Colonic mucosa (tissue), 4 donors: ENCODE results near the gene PTPRN2. TPM values are rescaled to one million over a fixed set of nuclear protein-coding genes. Genes with fewer than 3 reads are reported as not detected.

Experiments
- DNase-seq: peaks from one replicate; pipeline ENCODE4 v3.0.0-alpha.2; 2020
- H3K27ac ChIP-seq: fragments of 200-600 bp; one replicate; pipeline ENCODE4 v1.8.0; 2021
- H3K27me3 ChIP-seq: fragments of 200-600 bp; one replicate; pipeline ENCODE4 v1.8.0; 2021
- H3K36me3 ChIP-seq: fragments of 200-600 bp; one replicate; pipeline ENCODE4 v1.8.0; 2021
- H3K4me1 ChIP-seq: fragments of 200-600 bp; one replicate; pipeline ENCODE4 v1.8.0; 2021; ENCODE audit warnings: mild to moderate bottlenecking
- H3K4me3 ChIP-seq: fragments of 200-600 bp; one replicate; pipeline ENCODE4 v1.8.0; 2021
- H3K9ac ChIP-seq, 2 donors: one replicate each; pipeline ENCODE4 v1.7.0; 2013; ENCODE audit warnings: control low read depth in 2 of 2, low read depth in 2 of 2, low read length in 2 of 2
- H3K9me3 ChIP-seq: fragments of 200-600 bp; one replicate; pipeline ENCODE4 v1.8.0; 2021
- intact Hi-C: fragments of 100-400 bp; cut with DNase I; formaldehyde crosslinking; loops from one replicate; pipeline ENCODE4 v1.14.1; 2022
- total RNA-seq, 2 donors: library from RNA; stranded (reverse); fragmentation: NEBNext Ultra II Directional in 1 of 2; extraction: Animal tissue kit (Norgen Biotek cat#: 25700) in 1 of 2; gene quantifications; one replicate each; pipeline ENCODE4 v1.2.1, GENCODE V29; 2021
- TF ChIP-seq, protein P1 (sequence below): fragments of 200-600 bp; IDR thresholded peaks from one replicate; pipeline ENCODE4 v1.8.0; 2022; ENCODE audit warnings: antibody characterized with exemption, mild to moderate bottlenecking
- donor health status: healthy.
- donor health status: DM: no; HTN: no; CAD: no.
- donor health status: DM: no; HTN: no; CAD: no.

Gene PTPRN2
- total RNA-seq, 2 donors from 2014 or later = 14.7 to 21.6 TPM

DNA sequence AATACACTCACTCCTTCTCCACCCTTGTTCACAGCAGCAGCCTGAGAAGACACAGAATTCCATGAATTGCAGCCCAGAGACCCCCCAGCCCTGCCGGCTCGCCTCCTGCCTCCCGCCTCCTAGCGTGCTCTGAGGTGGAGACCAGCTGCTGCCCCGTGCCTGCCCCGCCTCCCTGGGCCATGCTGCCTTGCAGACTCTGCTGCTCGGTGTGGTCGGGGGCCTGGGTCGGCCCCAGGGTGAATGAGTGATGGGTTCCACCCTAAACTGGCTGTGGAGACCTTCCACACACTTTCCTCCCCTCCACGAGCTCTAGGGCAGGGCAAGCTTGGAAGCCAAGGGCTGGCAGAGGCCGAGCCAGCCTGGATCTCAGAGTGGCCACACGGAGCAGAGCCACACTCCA lies 771.5 kb downstream of the PTPRN2 start:
- no peak for DNase-seq
- no peaks in the 10 kb centered on the region for H3K9me3 ChIP-seq
- H3K27me3 ChIP-seq = no peaks in the 10 kb centered on the region
- TF ChIP-seq, protein P1, sequence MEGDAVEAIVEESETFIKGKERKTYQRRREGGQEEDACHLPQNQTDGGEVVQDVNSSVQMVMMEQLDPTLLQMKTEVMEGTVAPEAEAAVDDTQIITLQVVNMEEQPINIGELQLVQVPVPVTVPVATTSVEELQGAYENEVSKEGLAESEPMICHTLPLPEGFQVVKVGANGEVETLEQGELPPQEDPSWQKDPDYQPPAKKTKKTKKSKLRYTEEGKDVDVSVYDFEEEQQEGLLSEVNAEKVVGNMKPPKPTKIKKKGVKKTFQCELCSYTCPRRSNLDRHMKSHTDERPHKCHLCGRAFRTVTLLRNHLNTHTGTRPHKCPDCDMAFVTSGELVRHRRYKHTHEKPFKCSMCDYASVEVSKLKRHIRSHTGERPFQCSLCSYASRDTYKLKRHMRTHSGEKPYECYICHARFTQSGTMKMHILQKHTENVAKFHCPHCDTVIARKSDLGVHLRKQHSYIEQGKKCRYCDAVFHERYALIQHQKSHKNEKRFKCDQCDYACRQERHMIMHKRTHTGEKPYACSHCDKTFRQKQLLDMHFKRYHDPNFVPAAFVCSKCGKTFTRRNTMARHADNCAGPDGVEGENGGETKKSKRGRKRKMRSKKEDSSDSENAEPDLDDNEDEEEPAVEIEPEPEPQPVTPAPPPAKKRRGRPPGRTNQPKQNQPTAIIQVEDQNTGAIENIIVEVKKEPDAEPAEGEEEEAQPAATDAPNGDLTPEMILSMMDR = no peak
- H3K4me3 ChIP-seq = no peak overlapping the region
- H3K9ac ChIP-seq = no peak overlapping the region
- intact Hi-C loops = no loop called here
- no peaks in the 10 kb centered on the region for H3K36me3 ChIP-seq
- no peak overlapping the region for H3K27ac ChIP-seq
- H3K4me1 ChIP-seq = no peaks in the 10 kb centered on the region

DNA sequence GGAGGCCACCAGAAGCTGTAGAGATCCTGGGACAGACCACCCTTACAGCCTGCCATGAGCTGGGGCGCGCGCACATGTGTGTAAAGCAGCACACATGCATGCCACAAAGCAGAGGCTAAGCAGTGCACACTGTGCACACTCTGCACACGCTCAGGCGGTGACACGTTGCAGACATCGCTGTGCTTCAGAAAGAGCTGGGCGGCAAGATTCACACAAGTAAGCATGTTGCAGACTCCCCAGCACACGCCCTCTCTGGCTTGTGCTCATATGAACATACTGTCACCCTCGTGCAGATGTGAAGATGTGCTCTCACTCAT lies 772.0 kb downstream of the PTPRN2 start:
- no peaks in the 10 kb centered on the region for H3K9me3 ChIP-seq
- TF ChIP-seq, protein P1 = no peak
- H3K36me3 ChIP-seq = no peaks in the 10 kb centered on the region
- no peak for DNase-seq
- no peak overlapping the region for H3K27ac ChIP-seq
- no peak overlapping the region for H3K4me3 ChIP-seq
- intact Hi-C loops = no loop called here
- H3K4me1 ChIP-seq = no peaks in the 10 kb centered on the region
- H3K9ac ChIP-seq = no peak overlapping the region
- H3K27me3 ChIP-seq = no peaks in the 10 kb centered on the region

DNA sequence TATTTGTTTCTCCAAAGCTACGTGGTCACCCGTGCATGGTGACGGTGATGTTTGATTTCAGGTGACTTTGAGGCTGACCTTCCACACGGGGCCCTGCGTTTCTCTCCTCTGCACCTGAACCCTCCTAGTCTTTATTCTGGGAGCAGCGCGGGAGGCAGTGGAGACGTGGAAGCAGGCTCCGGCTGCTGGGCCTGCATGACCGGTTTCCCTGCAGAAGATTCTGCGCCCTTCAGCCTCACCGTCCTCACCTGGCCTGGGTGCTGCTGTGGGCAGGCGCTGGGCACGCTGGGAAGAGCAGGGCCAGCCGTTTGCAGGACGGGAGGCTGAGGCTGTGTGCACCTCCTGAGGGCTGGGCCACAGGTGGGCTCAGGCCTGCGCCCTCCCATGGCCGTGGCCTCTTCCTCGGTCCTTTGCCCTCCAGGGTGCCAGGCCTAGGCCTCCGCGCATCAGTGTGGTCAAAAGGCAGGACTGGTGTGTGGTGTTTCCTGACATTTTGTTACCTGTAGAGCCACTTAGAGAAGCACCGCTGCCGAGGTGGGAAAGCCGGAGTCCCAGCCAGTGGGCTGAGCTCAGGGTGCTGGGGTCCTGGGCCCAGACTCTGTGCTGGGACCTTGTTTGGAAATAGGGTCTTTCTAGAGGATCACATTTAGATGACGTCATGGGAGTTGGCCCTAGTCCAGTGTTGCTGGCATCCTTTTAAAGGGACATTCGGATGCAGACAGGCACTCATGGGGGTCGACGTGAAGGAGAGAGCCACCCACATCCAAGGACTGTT lies 772.5 kb downstream of the PTPRN2 start:
- H3K4me1 ChIP-seq = no peaks in the 10 kb centered on the region
- no peak overlapping the region for H3K9ac ChIP-seq
- intact Hi-C loops = no loop called here
- DNase-seq = no peak
- TF ChIP-seq, protein P1 = no peak
- no peaks in the 10 kb centered on the region for H3K9me3 ChIP-seq
- no peak overlapping the region for H3K27ac ChIP-seq
- H3K27me3 ChIP-seq = no peaks in the 10 kb centered on the region
- H3K36me3 ChIP-seq = no peaks in the 10 kb centered on the region
- no peak overlapping the region for H3K4me3 ChIP-seq

DNA sequence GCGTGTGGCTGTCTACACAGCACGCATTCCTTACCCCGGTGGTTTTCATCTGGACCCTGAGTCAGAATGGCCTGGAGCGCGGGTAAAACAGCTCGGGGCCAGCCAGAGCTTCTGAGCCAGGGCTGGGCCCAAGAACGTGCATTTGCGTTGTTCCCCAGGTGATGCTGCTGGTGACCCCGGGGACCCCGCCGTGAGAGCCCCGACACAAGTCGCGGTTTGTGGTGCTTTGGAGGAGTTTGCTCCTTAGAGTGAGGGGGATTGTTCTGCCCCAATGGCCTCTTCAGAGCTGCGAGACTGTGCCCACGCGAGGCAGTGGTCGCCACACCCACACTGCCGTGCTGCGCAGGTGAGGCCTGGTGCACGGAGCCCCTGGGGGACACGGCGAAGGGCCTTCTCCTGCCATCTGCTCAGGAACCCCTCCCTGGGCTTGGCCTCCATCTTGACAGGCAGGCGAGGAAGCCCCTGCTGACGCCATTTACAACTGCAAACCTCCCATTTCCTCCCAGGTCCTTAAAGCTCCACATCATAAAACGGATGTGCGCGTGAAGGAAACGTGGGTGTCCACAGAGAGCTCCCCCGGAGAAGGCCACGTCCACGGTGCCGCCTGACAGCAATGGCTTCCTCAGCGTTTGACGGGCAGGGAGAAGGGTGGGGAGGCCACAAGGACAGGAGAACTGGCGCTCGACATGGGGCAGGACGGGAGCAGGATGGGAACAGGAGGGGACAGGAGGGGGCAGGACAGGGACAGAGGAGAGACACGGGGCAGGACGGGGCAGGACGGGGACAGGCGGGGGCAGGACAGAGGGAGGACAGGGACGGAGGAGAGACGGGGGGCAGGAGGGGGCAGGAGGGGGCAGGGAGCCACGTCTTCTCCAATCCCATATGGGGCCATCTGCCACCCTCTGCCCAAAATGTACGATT lies 773.6 kb downstream of the PTPRN2 start:
- Histone ChIP-seq H3K4me3 (no peak overlapping the region), H3K27me3 (no peaks in the 10 kb centered on the region), H3K36me3 (no peaks in the 10 kb centered on the region), H3K4me1 (no peaks in the 10 kb centered on the region), H3K9ac (no peak overlapping the region), H3K27ac (no peak overlapping the region), H3K9me3 (no peaks in the 10 kb centered on the region)
- TF ChIP-seq, protein P1 = no peak
- DNase-seq = no peak
- intact Hi-C loops = no loop called here

DNA sequence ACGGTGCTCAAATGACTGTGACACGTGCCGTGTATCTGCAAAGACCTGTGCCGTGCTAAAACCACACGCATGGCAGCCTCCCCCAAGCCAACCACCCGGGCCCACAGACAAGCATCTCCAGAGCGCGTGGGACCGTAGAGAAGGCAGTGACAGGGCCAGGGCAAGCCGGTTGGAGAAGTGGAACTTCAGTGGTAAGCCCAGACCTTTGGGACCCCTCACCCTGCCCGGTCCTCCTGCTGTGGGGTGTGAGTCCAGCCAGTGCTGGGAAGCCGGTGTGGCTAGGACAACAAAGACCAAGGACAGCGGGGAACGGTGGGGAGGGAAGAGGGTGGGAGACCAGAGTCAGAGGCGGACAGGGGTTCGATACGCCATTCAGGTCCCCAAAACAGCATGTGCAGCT lies 774.6 kb downstream of the PTPRN2 start:
- Histone ChIP-seq H3K27me3 (no peaks in the 10 kb centered on the region), H3K4me1 (no peaks in the 10 kb centered on the region), H3K9me3 (no peaks in the 10 kb centered on the region), H3K4me3 (no peak overlapping the region), H3K36me3 (no peaks in the 10 kb centered on the region), H3K27ac (no peak overlapping the region), H3K9ac (no peak overlapping the region)
- DNase-seq = no peak
- intact Hi-C loops = no loop called here
- TF ChIP-seq, protein P1 = no peak
